Natural killer cell (primary cell): ENCODE measurements around the gene C2orf78. TPM values are rescaled to one million over a fixed set of nuclear protein-coding genes. Genes with fewer than 3 reads are reported as not detected.

Source experiments
- ATAC-seq, 3 donors: fragments of 150-1000 bp in 2 of 3; fragments of 200-7000 bp in 1 of 3; cut with Tn5 transposase; 1 replicate in 1 of 3; 2 replicates in 2 of 3; pipeline ENCODE4 v1.10.0; 2021; ENCODE audit warnings: mild to moderate bottlenecking in 2 of 3, moderate library complexity in 2 of 3
- DNase-seq, 2 donors: peaks; one replicate each; pipeline versions ENCODE4 v3.0.0 to v3.0.0-alpha.2; 2013 to 2021; ENCODE audit warnings: mixed read lengths in 1 of 2
- H3K27ac ChIP-seq: one replicate; pipeline ENCODE4 v1.5.1; 2013; ENCODE audit warnings: mild to moderate bottlenecking, low read length
- H3K27me3 ChIP-seq: one replicate; pipeline ENCODE4 v1.6.1; 2013; ENCODE audit warnings: low read length; ENCODE audit not compliant: control insufficient read depth, insufficient read depth
- H3K36me3 ChIP-seq: one replicate; pipeline ENCODE4 v1.6.1; 2013; ENCODE audit warnings: low read length; ENCODE audit not compliant: control insufficient read depth, insufficient read depth
- H3K4me1 ChIP-seq: one replicate; pipeline ENCODE4 v1.6.1; 2013; ENCODE audit warnings: low read length; ENCODE audit not compliant: control insufficient read depth, insufficient read depth
- H3K4me3 ChIP-seq: one replicate; pipeline ENCODE4 v1.5.1; 2013; ENCODE audit warnings: low read length
- H3K9me3 ChIP-seq: one replicate; pipeline ENCODE4 v1.6.1; 2013; ENCODE audit warnings: low read length; ENCODE audit not compliant: control insufficient read depth, insufficient read depth
- H3K27ac Mint-ChIP-seq, 2 donors: one replicate each; pipeline ENCODE4 v1.8.0; 2022; ENCODE audit warnings: mild to moderate bottlenecking in 2 of 2, mixed read lengths in 2 of 2, moderate library complexity in 1 of 2
- H3K27me3 Mint-ChIP-seq, 2 donors: one replicate each; pipeline ENCODE4 v1.8.0; 2022; ENCODE audit warnings: low read depth in 2 of 2, mixed read lengths in 2 of 2
- H3K36me3 Mint-ChIP-seq: one replicate; pipeline ENCODE4 v1.8.0; 2022; ENCODE audit warnings: mixed read lengths
- H3K4me1 Mint-ChIP-seq, 2 donors: one replicate each; pipeline ENCODE4 v1.8.0; 2022; ENCODE audit warnings: mixed read lengths in 2 of 2
- H3K4me3 Mint-ChIP-seq: one replicate; pipeline ENCODE4 v1.8.0; 2022; ENCODE audit warnings: mild to moderate bottlenecking, moderate library complexity, mixed read lengths
- H3K9me3 Mint-ChIP-seq, 2 donors: one replicate each; pipeline ENCODE4 v1.8.0; 2022; ENCODE audit warnings: mixed read lengths in 2 of 2
- CTCF ChIP-seq: fragments of 200-600 bp; IDR thresholded peaks from one replicate; pipeline ENCODE4 v1.8.0; 2022; ENCODE audit warnings: antibody characterized with exemption
- WGBS: methylation state at CpG from one replicate; pipeline ENCODE4 v1.1.7; 2013; ENCODE audit warnings: missing lambda C conversion rate; ENCODE audit not compliant: insufficient coverage; 5-methylcytosine and 5-hydroxymethylcytosine counted together
- intact Hi-C: fragments of 100-400 bp; cut with micrococcal nuclease; formaldehyde crosslinking; loops from one replicate; pipeline ENCODE4 v1.14.2; 2022
- total RNA-seq, 4 donors: library from RNA; stranded (reverse); fragments of 120-200 nt in 1 of 4; gene quantifications; one replicate each; pipeline versions ENCODE4 v1.2.3 to v1.2.4, GENCODE V29; 2013 to 2022

C2orf78 gene
- total RNA-seq, 3 donors from 2014 or later (not counting 1 experiment from before 2014, with no cell fraction given) = not detected

- Histone ChIP-seq H3K27ac (peak overlapping the region; percentile 93), H3K4me1 (peaks cover 20% of the 10 kb centered on the region), H3K27me3 (no peaks in the 10 kb centered on the region), H3K9me3 (no peaks in the 10 kb centered on the region), H3K36me3 (peaks cover 1% of the 10 kb centered on the region), H3K4me3 (peak overlapping the region; percentile 70)
- Mint-ChIP-seq H3K4me3 (peak overlapping the region; percentile 97), H3K4me1 (peaks cover 42% of the 10 kb centered on the region in 2 donors), H3K27ac (peak overlapping the region; percentile 97 to 98), H3K27me3 (no peaks in the 10 kb centered on the region), H3K9me3 (no peaks in the 10 kb centered on the region), H3K36me3 (peaks cover 5% of the 10 kb centered on the region)
- ATAC-seq (no peak), DNase-seq (peak in 1 of 2 donors; percentile 7)
- intact Hi-C loops = loop anchor here (1.0 kb wide), 1 partner anchor 98 kb away; the partner anchor contains the start of gene DGUOK
- TF ChIP-seq CTCF = no peak
- WGBS = 83% methylated on average over 8 of the region's 9 CpGs
Measured at GRCh38 chr2:73827660-73828388, 43.8 kb downstream of the C2orf78 start.

- Mint-ChIP-seq H3K9me3 (no peaks in the 10 kb centered on the region), H3K36me3 (peaks cover 8% of the 10 kb centered on the region), H3K27ac (peak overlapping the region; percentile 97 to 98), H3K4me1 (peaks cover 43 to 44% of the 10 kb centered on the region in 2 donors), H3K27me3 (no peaks in the 10 kb centered on the region), H3K4me3 (peak overlapping the region; percentile 97)
- H3K4me3 ChIP-seq = peak overlapping the region; percentile 70
- H3K4me1 ChIP-seq = peaks cover 20% of the 10 kb centered on the region
- no peak for TF ChIP-seq CTCF
- H3K36me3 ChIP-seq = peaks cover 6% of the 10 kb centered on the region
- no peaks in the 10 kb centered on the region for H3K27me3 ChIP-seq
- intact Hi-C loops = loop anchor here (1.0 kb wide), 1 partner anchor 98 kb away; the partner anchor contains the start of gene DGUOK
- H3K9me3 ChIP-seq = no peaks in the 10 kb centered on the region
- WGBS = 46% methylated on average over 3 of the region's 4 CpGs
- no peak for ATAC-seq
- peak overlapping the region; percentile 93 for H3K27ac ChIP-seq
- peak in 1 of 2 donors; percentile 24 for DNase-seq
Measured at GRCh38 chr2:73828389-73828817, 44.4 kb downstream of the C2orf78 start.

GRCh38 chr2:73828818-73829570 is 45.0 kb downstream of the C2orf78 start, which contains the start of gene STAMBP:
TSS of gene STAMBP (plus strand) at chr2:73828961. CDS start at chr2:73830857, 1,896 bp downstream.
- H3K4me3 Mint-ChIP-seq = peak within 1 kb of the TSS; percentile 97
- peak within 1 kb of the TSS; percentile 97 to 98 for H3K27ac Mint-ChIP-seq
- Histone ChIP-seq H3K4me3 (peak within 1 kb of the TSS; percentile 70), H3K36me3 (peaks cover 7% of the 10 kb centered on the region), H3K27ac (peak within 1 kb of the TSS; percentile 93), H3K4me1 (peaks cover 20% of the 10 kb centered on the region), H3K9me3 (no peaks in the 10 kb centered on the region), H3K27me3 (no peaks in the 10 kb centered on the region)
- intact Hi-C loops = loop anchor here (1.0 kb wide), 1 partner anchor 97 kb away; the partner anchor contains the start of gene DGUOK
- H3K27me3 Mint-ChIP-seq = no peaks in the 10 kb centered on the region
- peaks cover 8% of the 10 kb centered on the region for H3K36me3 Mint-ChIP-seq
- peak; percentile 81 to 97 for DNase-seq
- H3K9me3 Mint-ChIP-seq = no peaks in the 10 kb centered on the region
- peaks cover 43% of the 10 kb centered on the region in 2 donors for H3K4me1 Mint-ChIP-seq
- under 1% methylated on average over 48 of the region's 48 CpGs for WGBS
- TF ChIP-seq CTCF = no peak
- peak; percentile 78 to 91 (median 91) for ATAC-seq
